HG03159 (cell line): ENCODE data around the gene CEP350.

ENCODE experiments used
- ATAC-seq: cut with Tn5 transposase; IDR thresholded peaks from one replicate; pipeline ENCODE4 v1.9.1; 2021; ENCODE audit warnings: mild to moderate bottlenecking, moderate library complexity; ENCODE audit not compliant: unreplicated experiment

Gene CEP350

GRCh38 chr1:180153032-180153431, 198.4 kb downstream of the CEP350 start:
- no peak for ATAC-seq

- no peak for ATAC-seq
Measured at GRCh38 chr1:180154003-180154324, 199.4 kb downstream of the CEP350 start.

- peak; percentile 86 for ATAC-seq
Measured at GRCh38 chr1:180154325-180155181, 199.9 kb downstream of the CEP350 start, which contains the start of gene QSOX1. TSS of gene QSOX1 (plus strand) at chr1:180154869. CDS start at chr1:180154908, 39 bp downstream.

GRCh38 chr1:180155182-180155682, 200.6 kb downstream of the CEP350 start:
- peak; percentile 9 for ATAC-seq

- no peak for ATAC-seq
Measured at GRCh38 chr1:180156201-180156600, 201.6 kb downstream of the CEP350 start.

- no peak for ATAC-seq
Measured at GRCh38 chr1:180156631-180157091, 202.1 kb downstream of the CEP350 start.

GRCh38 chr1:180157108-180157507, 202.5 kb downstream of the CEP350 start:
- no peak for ATAC-seq

- no peak for ATAC-seq
Measured at GRCh38 chr1:180157576-180158057, 203.0 kb downstream of the CEP350 start.

- ATAC-seq = no peak
Measured at GRCh38 chr1:180158149-180159147, 203.8 kb downstream of the CEP350 start.

- ATAC-seq = no peak
Measured at GRCh38 chr1:180160357-180160756, 205.7 kb downstream of the CEP350 start.

- ATAC-seq = no peak
Measured at GRCh38 chr1:180163041-180163440, 208.4 kb downstream of the CEP350 start.
